K562 (cell line): ENCODE data around the gene ZNF652. TPM values are rescaled to one million over a fixed set of nuclear protein-coding genes. Genes with fewer than 3 reads are reported as not detected.

Experiments used
- ELF1 ChIP-seq: fragments of 200-800 bp; sonication (Bioruptor generic); IDR thresholded peaks from 2 replicates; pipeline ENCODE4 v1.6.1; 2016; ENCODE audit warnings: missing genetic modification characterization, missing compliant biosample characterization
- HNRNPK ChIP-seq: fragments of 200-400 bp; formaldehyde crosslinking; IDR thresholded peaks from one replicate; pipeline ENCODE4 v1.6.1; 2018; ENCODE audit warnings: mild to moderate bottlenecking, low read depth, low read length; ENCODE audit not compliant: poor library complexity, severe bottlenecking
- PHF21A ChIP-seq: fragments of 450-650 bp; IDR thresholded peaks from 2 replicates; pipeline ENCODE4 v1.6.1; 2017; ENCODE audit warnings: low read depth, borderline replicate concordance
- POLR2A ChIP-seq: fragments of 450-650 bp; conservative IDR thresholded peaks from 2 replicates; pipeline ENCODE4 v1.6.1; 2016
- POLR2G ChIP-seq: fragments of 200-400 bp; formaldehyde crosslinking; IDR thresholded peaks from 2 replicates; pipeline ENCODE4 v1.6.1; 2017; ENCODE audit warnings: low read depth, mild to moderate bottlenecking, antibody characterized with exemption, low read length, moderate library complexity
- RNF2 ChIP-seq: sonication (generic); IDR thresholded peaks from 2 replicates; pipeline ENCODE4 v1.6.1; 2016
- SIN3B ChIP-seq: fragments of 450-650 bp; IDR thresholded peaks from 2 replicates; pipeline ENCODE4 v1.6.1; 2017; ENCODE audit warnings: low read depth, mild to moderate bottlenecking, moderate library complexity
- SMARCC2 ChIP-seq: fragments of 450-650 bp; IDR thresholded peaks from 2 replicates; pipeline ENCODE4 v1.6.1; 2017; ENCODE audit warnings: antibody characterized with exemption, moderate library complexity, mild to moderate bottlenecking, low read depth
- TCF7 ChIP-seq: sonication (generic); IDR thresholded peaks from 2 replicates; pipeline ENCODE4 v1.6.1; 2016; ENCODE audit warnings: antibody characterized with exemption, borderline replicate concordance
- TGIF2 ChIP-seq: sonication (generic); formaldehyde crosslinking; IDR thresholded peaks from 2 replicates; pipeline ENCODE4 v1.8.1; 2022; ENCODE audit warnings: mild to moderate bottlenecking, missing genetic modification reagents, moderate library complexity
- ZNF263 ChIP-seq: sonication (generic); formaldehyde crosslinking; IDR thresholded peaks from 2 replicates; pipeline ENCODE4 v1.8.0; 2022; ENCODE audit warnings: mild to moderate bottlenecking, missing genetic modification reagents, borderline replicate concordance
- polyA plus RNA-seq, 8 experiments: library from polyadenylated mRNA; depleted of rRNA in 4 of 8; stranded (reverse) in 5 of 8; unstranded in 3 of 8; fragments of >200 nt; fragmentation: Nextera tagmentation in 2 of 8; fragmentation: Illumina TruSeq in 1 of 8; extraction: Ambion mirVana in 2 of 8; extraction: Trizol in 1 of 8; gene quantifications; 2 replicates each; pipeline versions ENCODE4 v1.2.1 to v1.2.3, GENCODE V29; 2011 to 2014; ENCODE audit warnings: inconsistent platforms in 1 of 8, missing spikeins in 1 of 8
- total RNA-seq, 7 experiments: library from RNA; depleted of rRNA in 6 of 7; stranded (reverse); fragments of >200 nt in 6 of 7; fragmentation: Illumina TruSeq in 2 of 7; extraction: Trizol in 2 of 7; gene quantifications; 2 replicates each; pipeline versions ENCODE4 v1.2.1 to v1.2.3, GENCODE V29; 2011 to 2021; ENCODE audit warnings: low replicate concordance in 1 of 7
- TF ChIP-seq, protein P1 (sequence below): IDR thresholded peaks from 2 replicates; pipeline ENCODE4 v1.6.1; 2016; ENCODE audit warnings: missing genetic modification characterization, missing compliant biosample characterization
- TF ChIP-seq, protein P2 (sequence below): fragments of 450-650 bp; IDR thresholded peaks from 2 replicates; pipeline ENCODE4 v1.6.1; 2016; ENCODE audit warnings: antibody characterized with exemption
- TF ChIP-seq, protein P3 (sequence below): fragments of 450-650 bp; IDR thresholded peaks from 2 replicates; pipeline ENCODE4 v1.6.1; 2017; ENCODE audit warnings: antibody characterized with exemption, mild to moderate bottlenecking
- TF ChIP-seq, protein P4 (sequence below): sonication (generic); formaldehyde crosslinking; IDR thresholded peaks from 2 replicates; pipeline ENCODE4 v1.8.1; 2023; ENCODE audit warnings: missing genetic modification reagents, mild to moderate bottlenecking, borderline replicate concordance

ZNF652 gene
- total and polyA plus RNA-seq, 9 of the 15 experiments (the other 6 are each of a cell fraction or from before 2014, with no cell fraction given) = 5.1 to 15.5 (median 7.8) TPM

DNA sequence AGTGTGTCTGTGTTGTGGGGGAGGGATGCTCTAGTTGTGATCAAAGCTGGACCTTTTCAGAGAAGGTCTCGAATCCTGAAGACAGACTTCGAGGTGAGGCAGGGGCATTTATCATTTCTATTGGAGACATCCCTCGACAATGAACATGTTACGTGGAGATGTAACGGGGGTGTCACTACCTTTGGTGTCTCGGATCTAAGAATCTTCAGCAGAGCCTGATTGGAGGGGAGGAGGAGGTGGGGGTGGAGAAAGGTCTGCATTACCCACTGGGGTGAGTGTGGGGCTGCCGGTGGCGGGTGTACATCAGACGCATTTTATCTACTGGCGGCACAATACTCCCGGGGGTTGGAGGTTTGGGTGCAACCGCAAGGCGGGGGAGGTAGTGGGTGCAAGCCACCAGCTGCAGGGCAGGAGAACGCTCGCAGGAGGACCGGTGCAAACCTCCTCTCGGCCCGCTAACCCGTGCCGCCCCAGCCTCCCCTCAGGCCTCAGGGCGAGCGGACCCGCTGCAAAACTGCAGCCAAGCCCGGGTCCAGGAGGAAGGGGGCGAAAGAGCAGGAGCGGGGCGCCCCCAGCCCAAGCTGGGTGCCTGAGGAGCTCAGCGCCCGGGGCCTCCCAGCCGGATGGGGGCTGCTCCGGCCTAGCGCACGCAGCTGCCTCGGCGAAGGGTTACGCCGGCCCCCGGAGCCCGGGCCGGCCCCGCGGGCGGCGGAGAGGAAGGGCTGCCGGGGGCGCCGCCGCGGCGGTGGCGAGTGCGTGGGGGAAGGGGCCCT lies 735 bp downstream of the ZNF652 start (continued):
- TF ChIP-seq, protein P1, sequence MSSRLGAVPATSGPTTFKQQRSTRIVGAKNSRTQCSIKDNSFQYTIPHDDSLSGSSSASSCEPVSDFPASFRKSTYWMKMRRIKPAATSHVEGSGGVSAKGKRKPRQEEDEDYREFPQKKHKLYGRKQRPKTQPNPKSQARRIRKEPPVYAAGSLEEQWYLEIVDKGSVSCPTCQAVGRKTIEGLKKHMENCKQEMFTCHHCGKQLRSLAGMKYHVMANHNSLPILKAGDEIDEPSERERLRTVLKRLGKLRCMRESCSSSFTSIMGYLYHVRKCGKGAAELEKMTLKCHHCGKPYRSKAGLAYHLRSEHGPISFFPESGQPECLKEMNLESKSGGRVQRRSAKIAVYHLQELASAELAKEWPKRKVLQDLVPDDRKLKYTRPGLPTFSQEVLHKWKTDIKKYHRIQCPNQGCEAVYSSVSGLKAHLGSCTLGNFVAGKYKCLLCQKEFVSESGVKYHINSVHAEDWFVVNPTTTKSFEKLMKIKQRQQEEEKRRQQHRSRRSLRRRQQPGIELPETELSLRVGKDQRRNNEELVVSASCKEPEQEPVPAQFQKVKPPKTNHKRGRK = no peak
- TF ChIP-seq, protein P2, sequence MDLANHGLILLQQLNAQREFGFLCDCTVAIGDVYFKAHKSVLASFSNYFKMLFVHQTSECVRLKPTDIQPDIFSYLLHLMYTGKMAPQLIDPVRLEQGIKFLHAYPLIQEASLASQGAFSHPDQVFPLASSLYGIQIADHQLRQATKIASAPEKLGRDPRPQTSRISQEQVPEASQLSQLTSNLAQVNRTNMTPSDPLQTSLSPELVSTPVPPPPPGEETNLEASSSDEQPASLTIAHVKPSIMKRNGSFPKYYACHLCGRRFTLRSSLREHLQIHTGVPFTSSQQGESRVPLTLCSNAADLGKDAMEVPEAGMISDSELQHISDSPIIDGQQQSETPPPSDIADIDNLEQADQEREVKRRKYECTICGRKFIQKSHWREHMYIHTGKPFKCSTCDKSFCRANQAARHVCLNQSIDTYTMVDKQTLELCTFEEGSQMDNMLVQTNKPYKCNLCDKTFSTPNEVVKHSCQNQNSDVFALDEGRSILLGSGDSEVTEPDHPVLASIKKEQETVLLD = 0 out of 2 replicates have a peak, but pooled peaks have one; percentile 55
- TF ChIP-seq POLR2G = peak; percentile 56; the same call in 1 of the 2 replicates
- no peak; the same call in 1 of the 2 replicates for TF ChIP-seq ELF1
- no peak for TF ChIP-seq TGIF2 (CRISPR knock-in tag)
- no peak for TF ChIP-seq HNRNPK
- peak; percentile 64 for TF ChIP-seq TCF7
- peak; percentile 37; the same call in 1 of the 2 replicates for TF ChIP-seq SIN3B
- TF ChIP-seq, protein P3, sequence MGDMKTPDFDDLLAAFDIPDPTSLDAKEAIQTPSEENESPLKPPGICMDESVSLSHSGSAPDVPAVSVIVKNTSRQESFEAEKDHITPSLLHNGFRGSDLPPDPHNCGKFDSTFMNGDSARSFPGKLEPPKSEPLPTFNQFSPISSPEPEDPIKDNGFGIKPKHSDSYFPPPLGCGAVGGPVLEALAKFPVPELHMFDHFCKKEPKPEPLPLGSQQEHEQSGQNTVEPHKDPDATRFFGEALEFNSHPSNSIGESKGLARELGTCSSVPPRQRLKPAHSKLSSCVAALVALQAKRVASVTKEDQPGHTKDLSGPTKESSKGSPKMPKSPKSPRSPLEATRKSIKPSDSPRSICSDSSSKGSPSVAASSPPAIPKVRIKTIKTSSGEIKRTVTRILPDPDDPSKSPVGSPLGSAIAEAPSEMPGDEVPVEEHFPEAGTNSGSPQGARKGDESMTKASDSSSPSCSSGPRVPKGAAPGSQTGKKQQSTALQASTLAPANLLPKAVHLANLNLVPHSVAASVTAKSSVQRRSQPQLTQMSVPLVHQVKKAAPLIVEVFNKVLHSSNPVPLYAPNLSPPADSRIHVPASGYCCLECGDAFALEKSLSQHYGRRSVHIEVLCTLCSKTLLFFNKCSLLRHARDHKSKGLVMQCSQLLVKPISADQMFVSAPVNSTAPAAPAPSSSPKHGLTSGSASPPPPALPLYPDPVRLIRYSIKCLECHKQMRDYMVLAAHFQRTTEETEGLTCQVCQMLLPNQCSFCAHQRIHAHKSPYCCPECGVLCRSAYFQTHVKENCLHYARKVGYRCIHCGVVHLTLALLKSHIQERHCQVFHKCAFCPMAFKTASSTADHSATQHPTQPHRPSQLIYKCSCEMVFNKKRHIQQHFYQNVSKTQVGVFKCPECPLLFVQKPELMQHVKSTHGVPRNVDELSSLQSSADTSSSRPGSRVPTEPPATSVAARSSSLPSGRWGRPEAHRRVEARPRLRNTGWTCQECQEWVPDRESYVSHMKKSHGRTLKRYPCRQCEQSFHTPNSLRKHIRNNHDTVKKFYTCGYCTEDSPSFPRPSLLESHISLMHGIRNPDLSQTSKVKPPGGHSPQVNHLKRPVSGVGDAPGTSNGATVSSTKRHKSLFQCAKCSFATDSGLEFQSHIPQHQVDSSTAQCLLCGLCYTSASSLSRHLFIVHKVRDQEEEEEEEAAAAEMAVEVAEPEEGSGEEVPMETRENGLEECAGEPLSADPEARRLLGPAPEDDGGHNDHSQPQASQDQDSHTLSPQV = no peak
- peak; percentile 58; the same call in 1 of the 2 replicates for TF ChIP-seq RNF2
- TF ChIP-seq ZNF263 (CRISPR knock-in tag) = 0 out of 2 replicates have a peak, but pooled peaks have one; percentile 33
- TF ChIP-seq, protein P4, sequence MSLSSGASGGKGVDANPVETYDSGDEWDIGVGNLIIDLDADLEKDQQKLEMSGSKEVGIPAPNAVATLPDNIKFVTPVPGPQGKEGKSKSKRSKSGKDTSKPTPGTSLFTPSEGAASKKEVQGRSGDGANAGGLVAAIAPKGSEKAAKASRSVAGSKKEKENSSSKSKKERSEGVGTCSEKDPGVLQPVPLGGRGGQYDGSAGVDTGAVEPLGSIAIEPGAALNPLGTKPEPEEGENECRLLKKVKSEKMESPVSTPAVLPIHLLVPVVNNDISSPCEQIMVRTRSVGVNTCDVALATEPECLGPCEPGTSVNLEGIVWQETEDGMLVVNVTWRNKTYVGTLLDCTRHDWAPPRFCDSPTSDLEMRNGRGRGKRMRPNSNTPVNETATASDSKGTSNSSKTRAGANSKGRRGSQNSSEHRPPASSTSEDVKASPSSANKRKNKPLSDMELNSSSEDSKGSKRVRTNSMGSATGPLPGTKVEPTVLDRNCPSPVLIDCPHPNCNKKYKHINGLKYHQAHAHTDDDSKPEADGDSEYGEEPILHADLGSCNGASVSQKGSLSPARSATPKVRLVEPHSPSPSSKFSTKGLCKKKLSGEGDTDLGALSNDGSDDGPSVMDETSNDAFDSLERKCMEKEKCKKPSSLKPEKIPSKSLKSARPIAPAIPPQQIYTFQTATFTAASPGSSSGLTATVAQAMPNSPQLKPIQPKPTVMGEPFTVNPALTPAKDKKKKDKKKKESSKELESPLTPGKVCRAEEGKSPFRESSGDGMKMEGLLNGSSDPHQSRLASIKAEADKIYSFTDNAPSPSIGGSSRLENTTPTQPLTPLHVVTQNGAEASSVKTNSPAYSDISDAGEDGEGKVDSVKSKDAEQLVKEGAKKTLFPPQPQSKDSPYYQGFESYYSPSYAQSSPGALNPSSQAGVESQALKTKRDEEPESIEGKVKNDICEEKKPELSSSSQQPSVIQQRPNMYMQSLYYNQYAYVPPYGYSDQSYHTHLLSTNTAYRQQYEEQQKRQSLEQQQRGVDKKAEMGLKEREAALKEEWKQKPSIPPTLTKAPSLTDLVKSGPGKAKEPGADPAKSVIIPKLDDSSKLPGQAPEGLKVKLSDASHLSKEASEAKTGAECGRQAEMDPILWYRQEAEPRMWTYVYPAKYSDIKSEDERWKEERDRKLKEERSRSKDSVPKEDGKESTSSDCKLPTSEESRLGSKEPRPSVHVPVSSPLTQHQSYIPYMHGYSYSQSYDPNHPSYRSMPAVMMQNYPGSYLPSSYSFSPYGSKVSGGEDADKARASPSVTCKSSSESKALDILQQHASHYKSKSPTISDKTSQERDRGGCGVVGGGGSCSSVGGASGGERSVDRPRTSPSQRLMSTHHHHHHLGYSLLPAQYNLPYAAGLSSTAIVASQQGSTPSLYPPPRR (CRISPR knock-in tag) = no peak
- TF ChIP-seq SMARCC2 = no peak; the same call in 1 of the 2 replicates
- 0 out of 2 replicates have a peak, but pooled peaks have one; percentile 31 for TF ChIP-seq PHF21A
- TF ChIP-seq POLR2A = peak; percentile 42; the same call in 1 of the 2 replicates
